Measurements from ENCODE around the gene DEPDC5.

DEPDC5 gene

GRCh38 chr22:31881200-31881599 is 127.4 kb downstream of the DEPDC5 start:
- no peak for TF ChIP-seq CTCF (IDR thresholded peaks at IDR 0.05; ENCODE audit: borderline replicate concordance, insufficient read depth, low read depth, low read length)
- no peak overlapping the region for H3K4me3 ChIP-seq (ENCODE audit: low read depth, low read length)

GRCh38 chr22:31881865-31882264 is 128.0 kb downstream of the DEPDC5 start:
- no peak overlapping the region for H3K4me3 ChIP-seq (ENCODE audit: low read depth, low read length)
- TF ChIP-seq CTCF (IDR thresholded peaks at IDR 0.05; ENCODE audit: borderline replicate concordance, insufficient read depth, low read depth, low read length) = no peak

GRCh38 chr22:31882971-31883370 is 129.2 kb downstream of the DEPDC5 start:
- no peak for TF ChIP-seq CTCF (IDR thresholded peaks at IDR 0.05; ENCODE audit: borderline replicate concordance, insufficient read depth, low read depth, low read length)

GRCh38 chr22:31883989-31884388 is 130.2 kb downstream of the DEPDC5 start:
- H3K4me3 ChIP-seq (ENCODE audit: low read depth, low read length) = no peak overlapping the region
- TF ChIP-seq CTCF (IDR thresholded peaks at IDR 0.05; ENCODE audit: borderline replicate concordance, insufficient read depth, low read depth, low read length) = no peak

More at GRCh38 chr22:31882971-31883370, 129.2 kb downstream of the DEPDC5 start:
- no peak overlapping the region for H3K4me3 ChIP-seq (ENCODE audit: low read depth, low read length)

- H3K4me3 ChIP-seq (ENCODE audit: low read depth, low read length) = no peak overlapping the region
- no peak for TF ChIP-seq CTCF (IDR thresholded peaks at IDR 0.05; ENCODE audit: borderline replicate concordance, insufficient read depth, low read depth, low read length)
These were observed 137.7 kb downstream of the DEPDC5 start for GRCh38 chr22:31891366-31892079.

GRCh38 chr22:31892080-31892433 is 138.2 kb downstream of the DEPDC5 start:
- no peak for TF ChIP-seq CTCF (IDR thresholded peaks at IDR 0.05; ENCODE audit: borderline replicate concordance, insufficient read depth, low read depth, low read length)
- H3K4me3 ChIP-seq (ENCODE audit: low read depth, low read length) = no peak overlapping the region

GRCh38 chr22:31893460-31893859 is 139.6 kb downstream of the DEPDC5 start:
- H3K4me3 ChIP-seq (ENCODE audit: low read depth, low read length) = no peak overlapping the region
- no peak for TF ChIP-seq CTCF (IDR thresholded peaks at IDR 0.05; ENCODE audit: borderline replicate concordance, insufficient read depth, low read depth, low read length)

All from GM12875 (cell line).